Hepatocyte (in vitro differentiated cells): ENCODE data around the gene FAM83F. TPM values are rescaled to one million over a fixed set of nuclear protein-coding genes. Genes with fewer than 3 reads are reported as not detected.

Experiments
- DNase-seq: peaks from one replicate; pipeline ENCODE4 v3.0.0-alpha.2; 2016; ENCODE audit warnings: low spot score
- H2AFZ ChIP-seq: fragments of 200-600 bp; sonication (generic); 2 replicates; pipeline ENCODE4 v1.6.0; 2016; ENCODE audit warnings: antibody characterized with exemption, mild to moderate bottlenecking
- H3K27ac ChIP-seq: fragments of 200-600 bp; sonication (generic); 2 replicates; pipeline ENCODE4 v1.5.1; 2016; ENCODE audit warnings: mild to moderate bottlenecking
- H3K27me3 ChIP-seq: fragments of 200-600 bp; sonication (generic); 2 replicates; pipeline ENCODE4 v1.6.1; 2016
- H3K36me3 ChIP-seq: fragments of 200-600 bp; sonication (generic); replicated peaks from 2 replicates; pipeline ENCODE4 v1.5.1; 2016; ENCODE audit warnings: low read depth; ENCODE audit not compliant: insufficient read depth
- H3K4me1 ChIP-seq: fragments of 200-600 bp; sonication (generic); 2 replicates; pipeline ENCODE4 v1.5.1; 2016; ENCODE audit warnings: mild to moderate bottlenecking, moderate library complexity; ENCODE audit not compliant: insufficient read depth
- H3K4me2 ChIP-seq: fragments of 200-600 bp; sonication (generic); 2 replicates; pipeline ENCODE4 v1.6.0; 2016
- H3K4me3 ChIP-seq: fragments of 200-600 bp; sonication (generic); 2 replicates; pipeline ENCODE4 v1.5.1; 2016; ENCODE audit warnings: mild to moderate bottlenecking
- H3K79me2 ChIP-seq: fragments of 200-600 bp; sonication (generic); 2 replicates; pipeline ENCODE4 v1.6.0; 2017; ENCODE audit warnings: mild to moderate bottlenecking
- H3K9me2 ChIP-seq: fragments of 200-600 bp; sonication (generic); replicated peaks from 2 replicates; pipeline ENCODE4 v1.6.0; 2017; ENCODE audit warnings: mild to moderate bottlenecking; ENCODE audit not compliant: insufficient read depth
- H3K9me3 ChIP-seq: fragments of 200-600 bp; sonication (generic); 2 replicates; pipeline ENCODE4 v1.5.1; 2016; ENCODE audit warnings: low read depth, mild to moderate bottlenecking
- H4K20me1 ChIP-seq: fragments of 200-600 bp; sonication (generic); 2 replicates; pipeline ENCODE4 v1.6.0; 2016; ENCODE audit warnings: mild to moderate bottlenecking; ENCODE audit not compliant: insufficient read depth, poor library complexity, severe bottlenecking
- EZH2 ChIP-seq: fragments of 200-600 bp; sonication (generic); IDR thresholded peaks from 2 replicates; pipeline ENCODE4 v1.6.1; 2016; ENCODE audit warnings: antibody characterized with exemption, mild to moderate bottlenecking, borderline replicate concordance
- EZH2phosphoT487 ChIP-seq: fragments of 200-600 bp; sonication (generic); IDR thresholded peaks from one replicate; pipeline ENCODE4 v1.6.1; 2018; ENCODE audit warnings: antibody characterized with exemption, mild to moderate bottlenecking, low read depth, moderate library complexity; ENCODE audit not compliant: unreplicated experiment, severe bottlenecking
- WGBS: methylation state at CpG from one replicate; pipeline ENCODE4 v1.1.6; 2016; ENCODE audit warnings: low lambda C conversion rate; ENCODE audit errors: missing lambda C conversion rate; 5-methylcytosine and 5-hydroxymethylcytosine counted together
- polyA plus RNA-seq: library from polyadenylated mRNA; unstranded; fragments of >200 nt; fragmentation: Nextera tagmentation; extraction: Ambion mirVana; gene quantifications from 2 replicates; pipeline ENCODE4 v1.2.1, GENCODE V29; 2016
- total RNA-seq: library from RNA; depleted of rRNA; stranded (reverse); fragments of >200 nt; gene quantifications from 2 replicates; pipeline ENCODE4 v1.2.3, GENCODE V29; 2014
- TF ChIP-seq, protein P1 (sequence below): fragments of 200-600 bp; sonication (generic); IDR thresholded peaks from 2 replicates; pipeline ENCODE4 v1.5.1; 2016; ENCODE audit warnings: antibody characterized with exemption, mild to moderate bottlenecking; ENCODE audit not compliant: poor library complexity

Gene FAM83F
- total and polyA plus RNA-seq, 2 experiments from 2014 or later, result 10.8 to 12.8 TPM

DNA sequence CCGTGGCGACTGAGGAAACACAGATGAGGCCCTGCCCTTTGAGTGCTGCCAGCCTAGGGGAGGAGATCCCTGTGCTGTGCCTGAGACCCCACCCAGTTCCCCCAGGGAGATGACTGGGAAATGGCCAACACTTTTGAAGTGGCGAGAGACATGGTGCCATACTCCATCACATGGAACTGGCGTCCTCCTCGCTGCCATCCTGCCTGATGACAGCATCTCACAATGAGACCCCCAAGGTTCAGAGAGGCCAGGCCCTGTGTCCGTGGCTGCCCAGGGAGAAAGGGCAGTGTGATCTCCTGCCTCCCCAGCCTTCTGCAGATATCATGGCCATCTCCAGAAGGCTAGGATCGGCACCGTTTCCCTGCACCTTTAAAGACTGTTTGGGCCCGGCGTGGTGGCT is 31.1 kb downstream of the FAM83F start:
- no peak overlapping the region for H3K27ac ChIP-seq
- H4K20me1 ChIP-seq, result no peaks in the 10 kb centered on the region
- DNase-seq, result no peak
- no peaks in the 10 kb centered on the region for H3K36me3 ChIP-seq
- no peaks in the 10 kb centered on the region for H3K9me3 ChIP-seq
- H3K9me2 ChIP-seq, result no peaks in the 10 kb centered on the region
- no peaks in the 10 kb centered on the region for H3K4me1 ChIP-seq
- H3K4me2 ChIP-seq, result no peak overlapping the region
- H3K4me3 ChIP-seq, result no peak overlapping the region
- WGBS, result 92% methylated on average over 10 of the region's 10 CpGs
- no peaks in the 10 kb centered on the region for H3K79me2 ChIP-seq
- TF ChIP-seq EZH2phosphoT487, result no peak
- no peak for TF ChIP-seq EZH2
- TF ChIP-seq, protein P1, sequence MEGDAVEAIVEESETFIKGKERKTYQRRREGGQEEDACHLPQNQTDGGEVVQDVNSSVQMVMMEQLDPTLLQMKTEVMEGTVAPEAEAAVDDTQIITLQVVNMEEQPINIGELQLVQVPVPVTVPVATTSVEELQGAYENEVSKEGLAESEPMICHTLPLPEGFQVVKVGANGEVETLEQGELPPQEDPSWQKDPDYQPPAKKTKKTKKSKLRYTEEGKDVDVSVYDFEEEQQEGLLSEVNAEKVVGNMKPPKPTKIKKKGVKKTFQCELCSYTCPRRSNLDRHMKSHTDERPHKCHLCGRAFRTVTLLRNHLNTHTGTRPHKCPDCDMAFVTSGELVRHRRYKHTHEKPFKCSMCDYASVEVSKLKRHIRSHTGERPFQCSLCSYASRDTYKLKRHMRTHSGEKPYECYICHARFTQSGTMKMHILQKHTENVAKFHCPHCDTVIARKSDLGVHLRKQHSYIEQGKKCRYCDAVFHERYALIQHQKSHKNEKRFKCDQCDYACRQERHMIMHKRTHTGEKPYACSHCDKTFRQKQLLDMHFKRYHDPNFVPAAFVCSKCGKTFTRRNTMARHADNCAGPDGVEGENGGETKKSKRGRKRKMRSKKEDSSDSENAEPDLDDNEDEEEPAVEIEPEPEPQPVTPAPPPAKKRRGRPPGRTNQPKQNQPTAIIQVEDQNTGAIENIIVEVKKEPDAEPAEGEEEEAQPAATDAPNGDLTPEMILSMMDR, result no peak
- H3K27me3 ChIP-seq, result no peaks in the 10 kb centered on the region
- no peak overlapping the region for H2AFZ ChIP-seq

DNA sequence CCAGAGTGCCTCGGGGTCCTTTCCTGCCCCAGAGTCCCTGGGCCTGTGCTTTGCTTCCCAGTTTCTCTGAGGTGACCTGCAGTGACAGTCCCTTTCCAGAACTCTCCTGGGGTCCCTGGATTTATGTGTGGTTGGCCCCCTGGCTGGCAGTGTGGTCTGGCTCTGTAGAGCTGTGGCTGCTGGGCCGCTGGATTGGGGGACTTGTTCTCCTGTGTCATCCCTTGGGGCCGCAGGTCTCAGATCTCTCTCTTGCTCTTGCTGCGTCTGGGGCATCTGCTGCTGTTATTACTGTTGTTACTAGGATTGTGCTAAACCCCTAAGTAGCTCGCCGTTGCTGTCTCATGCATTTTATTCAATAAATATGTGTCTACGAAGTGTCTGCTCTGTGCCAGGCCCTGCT is 31.9 kb downstream of the FAM83F start:
- no peaks in the 10 kb centered on the region for H3K79me2 ChIP-seq
- H3K9me3 ChIP-seq, result no peaks in the 10 kb centered on the region
- H3K4me1 ChIP-seq, result no peaks in the 10 kb centered on the region
- no peaks in the 10 kb centered on the region for H3K36me3 ChIP-seq
- no peaks in the 10 kb centered on the region for H3K9me2 ChIP-seq
- H3K27me3 ChIP-seq, result no peaks in the 10 kb centered on the region
- TF ChIP-seq EZH2 (no peak), EZH2phosphoT487 (no peak)
- TF ChIP-seq, protein P1, result no peak
- H2AFZ ChIP-seq, result no peak overlapping the region
- 87% methylated on average over 7 of the region's 7 CpGs for WGBS
- no peak overlapping the region for H3K4me3 ChIP-seq
- no peak overlapping the region for H3K4me2 ChIP-seq
- no peak overlapping the region for H3K27ac ChIP-seq
- DNase-seq, result no peak
- H4K20me1 ChIP-seq, result no peaks in the 10 kb centered on the region

- no peaks in the 10 kb centered on the region for H3K27me3 ChIP-seq
Measured at GRCh38 chr22:40027191-40028097, 32.7 kb downstream of the FAM83F start.

More at GRCh38 chr22:40027191-40028097, 32.7 kb downstream of the FAM83F start:
- H3K79me2 ChIP-seq, result no peaks in the 10 kb centered on the region
- H4K20me1 ChIP-seq, result no peaks in the 10 kb centered on the region
- no peaks in the 10 kb centered on the region for H3K9me3 ChIP-seq
- no peaks in the 10 kb centered on the region for H3K9me2 ChIP-seq
- no peaks in the 10 kb centered on the region for H3K36me3 ChIP-seq
- TF ChIP-seq, protein P1, result no peak
- TF ChIP-seq EZH2 (no peak), EZH2phosphoT487 (no peak)
- no peak overlapping the region for H3K4me2 ChIP-seq
- WGBS, result 93% methylated on average over 17 of the region's 21 CpGs
- no peaks in the 10 kb centered on the region for H3K4me1 ChIP-seq
- H3K4me3 ChIP-seq, result no peak overlapping the region
- H3K27ac ChIP-seq, result no peak overlapping the region
- DNase-seq, result no peak
- H2AFZ ChIP-seq, result no peak overlapping the region
